HG03571 (cell line): Measurements from ENCODE around the gene BICRA.
"Not testable (repeated sequence)": the region's sequence is repeated elsewhere in the genome, so short reads cannot be mapped to it uniquely, and the experiment has no call there.

Source experiments
- ATAC-seq: cut with Tn5 transposase; IDR thresholded peaks from one replicate; pipeline ENCODE4 v1.9.1; 2021; ENCODE audit not compliant: unreplicated experiment

The BICRA gene

GRCh38 chr19:47626238-47626637 lies 17.3 kb downstream of the BICRA start:
- no peak for ATAC-seq

- ATAC-seq = no peak
These were observed 19.3 kb downstream of the BICRA start for GRCh38 chr19:47628078-47628771.

DNA sequence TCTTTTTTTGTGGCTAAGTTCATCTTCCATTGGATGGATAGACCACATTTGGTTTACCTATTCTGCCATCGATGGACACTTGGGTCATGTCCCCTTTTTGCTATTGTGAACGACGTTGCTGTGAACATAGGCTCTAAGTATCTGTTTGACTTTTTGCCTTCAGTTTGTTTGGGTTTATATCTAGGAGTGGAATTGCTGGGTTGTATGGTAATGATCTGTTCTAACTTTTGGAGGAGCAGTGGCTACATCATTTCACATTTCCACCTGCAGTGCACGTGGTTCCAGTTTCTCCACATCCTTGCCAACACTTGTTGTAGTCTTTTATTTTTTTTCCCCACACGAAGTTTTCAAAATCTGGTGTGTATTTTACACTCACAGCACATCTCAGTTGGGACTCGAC lies 21.7 kb downstream of the BICRA start:
- ATAC-seq = no peak

- ATAC-seq = no peak
These were observed 22.9 kb downstream of the BICRA start for GRCh38 chr19:47631681-47632446.

GRCh38 chr19:47633517-47633916 lies 24.6 kb downstream of the BICRA start:
- no peak for ATAC-seq

GRCh38 chr19:47633996-47634395 lies 25.1 kb downstream of the BICRA start:
- ATAC-seq = no peak

DNA sequence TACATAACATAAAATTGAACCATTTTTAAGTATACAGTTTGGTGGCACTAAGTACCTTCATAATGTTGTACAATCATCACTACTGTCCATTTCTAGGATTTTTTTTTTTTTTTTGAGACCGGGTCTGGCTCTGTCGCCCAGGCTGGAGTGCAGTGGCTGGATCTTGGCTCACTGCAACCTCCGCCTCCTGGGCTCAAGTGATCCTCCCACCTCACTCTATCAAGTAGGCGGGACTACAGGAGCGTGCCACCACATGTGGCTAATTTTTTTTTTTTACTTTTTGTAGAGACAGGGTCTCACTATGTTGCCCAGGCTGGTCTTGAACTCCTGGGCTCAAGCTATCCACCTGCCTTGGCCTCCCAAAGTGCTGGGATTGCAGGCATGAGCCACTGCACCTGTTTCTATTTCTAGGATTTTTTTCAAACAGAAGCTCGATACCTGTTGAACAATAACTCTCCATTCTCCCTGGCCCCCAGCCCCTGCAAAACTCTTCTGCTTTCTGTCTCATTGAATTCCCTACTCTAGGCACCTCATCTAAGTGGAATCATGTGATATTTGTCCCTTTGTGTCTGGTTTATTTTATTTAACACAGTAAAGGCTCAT lies 26.3 kb downstream of the BICRA start:
- not testable (repeated sequence) for ATAC-seq

GRCh38 chr19:47637550-47637949 lies 28.6 kb downstream of the BICRA start:
- ATAC-seq = no peak

GRCh38 chr19:47641891-47642485 lies 33.1 kb downstream of the BICRA start:
- no peak for ATAC-seq

- ATAC-seq = no peak
These were observed 34.3 kb downstream of the BICRA start for GRCh38 chr19:47643281-47643680.

GRCh38 chr19:47644199-47644598 lies 35.3 kb downstream of the BICRA start:
- ATAC-seq = no peak

DNA sequence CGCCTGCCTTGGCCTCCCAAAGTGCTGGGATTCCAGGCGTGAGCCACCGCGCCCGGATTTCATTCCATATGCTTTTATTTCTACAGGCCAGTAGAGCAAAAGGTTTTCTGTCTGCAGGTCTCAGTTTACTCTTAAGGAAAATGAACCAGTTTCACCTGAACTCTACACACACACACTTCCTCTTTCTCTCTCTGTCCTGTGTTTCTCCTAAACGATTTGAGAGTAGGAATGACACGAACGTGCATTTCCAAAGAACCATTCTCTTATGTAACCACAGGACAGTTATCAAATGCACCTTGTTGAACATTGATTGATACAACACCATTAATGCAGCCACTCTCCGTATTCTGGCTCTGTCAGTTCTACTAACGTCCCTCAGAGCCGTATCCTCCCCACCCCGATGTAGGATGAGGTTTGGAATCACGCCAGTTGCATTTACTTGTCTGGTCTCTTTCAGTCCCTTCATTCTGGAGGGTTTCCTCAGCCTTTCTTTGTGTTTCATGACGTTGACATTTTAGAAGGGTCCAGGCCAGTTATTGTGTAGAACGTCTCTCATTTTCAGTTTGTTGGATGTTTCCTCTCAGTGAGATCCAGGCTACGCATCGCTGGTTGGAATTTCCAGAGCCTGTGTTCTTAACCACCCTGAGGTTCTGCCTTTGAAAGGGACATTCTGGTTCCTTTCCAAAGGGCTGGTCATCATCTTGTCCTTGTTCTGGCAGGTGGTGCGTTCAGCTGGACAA lies 36.0 kb downstream of the BICRA start:
- no peak for ATAC-seq

DNA sequence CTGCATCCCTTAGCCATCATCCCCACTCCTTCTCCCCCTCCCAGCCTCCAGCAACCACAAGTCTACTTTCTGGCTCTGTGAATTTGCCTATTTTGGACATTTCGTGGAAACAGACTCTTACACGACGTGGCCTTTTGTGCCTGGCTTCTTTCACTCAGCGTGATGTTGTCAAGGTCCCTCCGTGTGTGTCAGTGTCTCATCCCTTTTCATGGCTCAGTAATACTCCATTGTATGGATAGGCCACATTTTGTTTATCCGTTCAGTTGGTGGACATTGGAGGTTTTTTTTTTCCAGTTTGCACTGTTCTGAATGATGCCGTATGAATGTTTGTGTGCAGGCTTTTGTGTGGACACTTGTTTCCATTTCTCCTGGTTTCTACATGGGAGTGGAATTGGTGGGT lies 38.0 kb downstream of the BICRA start:
- ATAC-seq = no peak

- no peak for ATAC-seq
These were observed 40.7 kb downstream of the BICRA start for GRCh38 chr19:47649588-47649987.

GRCh38 chr19:47650700-47651099 lies 41.8 kb downstream of the BICRA start:
- ATAC-seq = no peak

GRCh38 chr19:47651132-47651531 lies 42.2 kb downstream of the BICRA start:
- ATAC-seq = no peak

DNA sequence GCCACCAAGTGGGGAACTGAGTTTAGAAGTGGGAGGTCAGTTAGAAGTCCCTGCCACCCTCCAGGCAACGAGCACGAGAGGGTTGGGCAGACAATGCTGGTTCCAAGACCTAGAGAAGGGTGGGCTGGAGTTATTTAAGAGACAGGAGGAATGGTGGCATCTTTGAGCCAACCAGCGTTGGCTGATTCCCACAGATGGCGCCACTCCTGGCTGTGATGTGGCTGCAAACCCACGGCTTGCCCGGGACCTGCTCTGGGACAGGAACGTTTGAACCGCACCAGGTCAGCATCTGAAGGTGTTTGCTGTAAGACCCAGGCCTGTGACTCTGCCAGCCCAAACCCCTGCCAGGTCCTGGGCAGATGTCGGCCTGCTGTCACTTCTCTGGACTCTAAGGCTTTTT lies 42.8 kb downstream of the BICRA start:
- ATAC-seq = no peak

GRCh38 chr19:47652285-47652684 lies 43.4 kb downstream of the BICRA start:
- ATAC-seq = no peak

- ATAC-seq = no peak
These were observed 44.9 kb downstream of the BICRA start for GRCh38 chr19:47653856-47654255.

DNA sequence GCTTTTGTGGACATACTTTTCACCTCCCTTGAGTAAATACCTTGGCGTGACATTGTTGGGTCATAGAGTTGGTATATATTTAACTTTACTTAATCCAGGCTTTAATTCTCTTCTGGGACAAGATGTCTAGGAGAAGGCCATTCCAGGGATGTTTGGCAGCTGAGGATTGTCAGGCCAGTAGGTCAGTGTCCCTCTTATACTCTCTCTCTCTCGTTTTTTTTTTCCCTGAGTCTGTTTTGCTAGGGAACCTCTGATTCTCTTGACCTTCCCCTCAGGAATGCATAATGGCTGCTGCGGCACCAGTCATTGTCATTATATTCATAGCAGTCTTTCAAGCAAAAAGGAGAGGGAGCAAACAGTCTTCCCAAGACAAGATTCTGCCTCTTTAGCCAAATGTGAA lies 48.8 kb downstream of the BICRA start:
- no peak for ATAC-seq
